ENCODE results near the gene GADD45GIP1.

The GADD45GIP1 gene

GRCh38 chr19:12907166-12907565 lies 49.9 kb downstream of the GADD45GIP1 start:
- no peak for TF ChIP-seq CTCF (IDR thresholded peaks at IDR 0.05)

All from LNCAP (cell line).